Naive thymus-derived CD4-positive, alpha-beta T cell (primary cell): Measurements from ENCODE around the gene ABHD2. TPM values are rescaled to one million over a fixed set of nuclear protein-coding genes. Genes with fewer than 3 reads are reported as not detected.

Experiments
- ATAC-seq: fragments of 150-1000 bp; cut with Tn5 transposase; 2 replicates; pipeline ENCODE4 v1.10.0; 2021; ENCODE audit warnings: mild to moderate bottlenecking, moderate library complexity
- CTCF ChIA-PET: fragments of 350-600 bp; sonication (Branson Sonifier 250); formaldehyde crosslinking; loops from one replicate; lab custom pipeline; 2021; ENCODE audit warnings: antibody characterized with exemption; lab: Charles Lee
- POLR2A ChIA-PET: fragments of 350-600 bp; sonication (Branson Sonifier 250); formaldehyde crosslinking; loops from one replicate; lab custom pipeline; 2021; ENCODE audit warnings: antibody characterized with exemption, inconsistent platforms; lab: Charles Lee
- DNase-seq, 9 donors: peaks; one replicate each; pipeline versions ENCODE4 v3.0.0 to v3.0.0-alpha.2; 2020 to 2022; ENCODE audit warnings: mixed read lengths in 1 of 9
- H3K27ac ChIP-seq: one replicate; pipeline ENCODE4 v1.7.0; 2013; ENCODE audit warnings: mild to moderate bottlenecking, low read depth, low read length, moderate library complexity
- H3K27me3 ChIP-seq, 2 donors: one replicate each; pipeline ENCODE4 v1.7.0; 2013; ENCODE audit warnings: low read length in 2 of 2, mild to moderate bottlenecking in 2 of 2, moderate library complexity in 2 of 2; ENCODE audit not compliant: control insufficient read depth in 2 of 2, insufficient read depth in 2 of 2
- H3K36me3 ChIP-seq, 3 experiments: 1 replicate in 2 of 3; 2 replicates in 1 of 3; pipeline ENCODE4 v1.7.0; 2013; ENCODE audit warnings: low read length in 3 of 3, mild to moderate bottlenecking in 3 of 3, moderate library complexity in 1 of 3; ENCODE audit not compliant: insufficient read depth in 3 of 3, control insufficient read depth in 2 of 3
- H3K4me1 ChIP-seq, 2 donors: one replicate each; pipeline ENCODE4 v1.7.0; 2013; ENCODE audit warnings: low read length in 2 of 2, mild to moderate bottlenecking in 2 of 2, moderate library complexity in 1 of 2; ENCODE audit not compliant: control insufficient read depth in 2 of 2, insufficient read depth in 2 of 2
- H3K4me3 ChIP-seq: 2 replicates; pipeline ENCODE4 v1.7.0; 2013; ENCODE audit warnings: mild to moderate bottlenecking, low read length
- H3K9me3 ChIP-seq, 3 experiments: 1 replicate in 2 of 3; 2 replicates in 1 of 3; pipeline ENCODE4 v1.7.0; 2013; ENCODE audit warnings: low read length in 3 of 3; ENCODE audit not compliant: control insufficient read depth in 2 of 3
- H3K27ac Mint-ChIP-seq, 9 donors: one replicate each; pipeline ENCODE4 v1.8.0; 2020 to 2022; ENCODE audit warnings: mixed read lengths in 9 of 9, mild to moderate bottlenecking in 8 of 9, moderate library complexity in 5 of 9, inconsistent platforms in 2 of 9
- H3K27me3 Mint-ChIP-seq, 5 donors: one replicate each; pipeline ENCODE4 v1.8.0; 2021 to 2022; ENCODE audit warnings: mixed read lengths in 5 of 5, mild to moderate bottlenecking in 1 of 5
- H3K36me3 Mint-ChIP-seq, 5 donors: one replicate each; pipeline ENCODE4 v1.8.0; 2020 to 2022; ENCODE audit warnings: mixed read lengths in 5 of 5, mild to moderate bottlenecking in 3 of 5, inconsistent platforms in 1 of 5
- H3K4me1 Mint-ChIP-seq, 7 donors: one replicate each; pipeline ENCODE4 v1.8.0; 2020 to 2022; ENCODE audit warnings: mixed read lengths in 7 of 7, mild to moderate bottlenecking in 3 of 7, inconsistent platforms in 1 of 7
- H3K4me3 Mint-ChIP-seq, 10 donors: one replicate each; pipeline ENCODE4 v1.8.0; 2020 to 2022; ENCODE audit warnings: mild to moderate bottlenecking in 10 of 10, mixed read lengths in 10 of 10, moderate library complexity in 6 of 10, inconsistent platforms in 2 of 10
- H3K9me3 Mint-ChIP-seq, 11 donors: one replicate each; pipeline ENCODE4 v1.8.0; 2020 to 2022; ENCODE audit warnings: mixed read lengths in 11 of 11, mild to moderate bottlenecking in 4 of 11, inconsistent platforms in 1 of 11, moderate library complexity in 1 of 11
- intact Hi-C, 2 donors: fragments of 100-400 bp; cut with micrococcal nuclease; formaldehyde crosslinking; loops; one replicate each; pipeline ENCODE4 v1.15.1; 2023
- polyA plus RNA-seq, 2 donors: library from polyadenylated mRNA; unstranded; fragments of 300-500 nt; fragmentation: Illumina TruSeq; gene quantifications; one replicate each; pipeline ENCODE4 v1.2.3, GENCODE V29; 2021
- total RNA-seq, 6 experiments: library from RNA in 5 of 6; stranded (reverse) in 5 of 6; gene quantifications; 1 replicate in 5 of 6; 2 replicates in 1 of 6; pipeline ENCODE4 v1.2.3 and lab custom pipeline; 2021 to 2026

Gene ABHD2
- total and polyA plus RNA-seq, 7 experiments from 2014 or later, result 19.4 to 85.0 (median 63.6) TPM

GRCh38 chr15:89071471-89071870 lies 16.8 kb upstream of the ABHD2 start:
- Mint-ChIP-seq H3K4me1 (peaks cover 0 to 15% (median 6%) of the 10 kb centered on the region in 7 donors), H3K9me3 (peaks cover 4 to 25% (median 13%) of the 10 kb centered on the region in 11 donors), H3K27ac (no peak overlapping the region), H3K4me3 (no peak overlapping the region), H3K36me3 (peaks cover 3 to 10% (median 5%) of the 10 kb centered on the region in 5 donors), H3K27me3 (no peaks in the 10 kb centered on the region)
- H3K27ac ChIP-seq, result no peak overlapping the region
- DNase-seq (no peak), ATAC-seq (no peak)
- no peaks in the 10 kb centered on the region for H3K36me3 ChIP-seq
- H3K27me3 ChIP-seq, result no peaks in the 10 kb centered on the region
- H3K4me3 ChIP-seq, result no peak overlapping the region
- H3K4me1 ChIP-seq, result no peaks in the 10 kb centered on the region
- ChIA-PET CTCF (interaction anchor here (0.7 kb wide), 1 partner anchor 74 kb away, joined by 3 read pairs; no protein-coding TSS in a partner anchor), POLR2A (no interaction called here)
- intact Hi-C loops, result no loop called here
- H3K9me3 ChIP-seq, result peaks cover 0 to 14% (median 0%) of the 10 kb centered on the region in 3 experiments

- Mint-ChIP-seq H3K4me3 (no peak overlapping the region), H3K36me3 (peaks cover 0 to 5% (median 3%) of the 10 kb centered on the region in 5 donors), H3K27ac (no peak overlapping the region), H3K4me1 (peaks cover 0 to 15% (median 6%) of the 10 kb centered on the region in 7 donors), H3K27me3 (no peaks in the 10 kb centered on the region), H3K9me3 (peaks cover 0 to 16% (median 5%) of the 10 kb centered on the region in 11 donors)
- H3K27ac ChIP-seq, result no peak overlapping the region
- DNase-seq, result no peak
- peaks cover 0 to 8% (median 0%) of the 10 kb centered on the region in 3 experiments for H3K9me3 ChIP-seq
- H3K36me3 ChIP-seq, result no peaks in the 10 kb centered on the region
- no peak overlapping the region for H3K4me3 ChIP-seq
- no peak for ATAC-seq
- no peaks in the 10 kb centered on the region for H3K27me3 ChIP-seq
- ChIA-PET CTCF (interaction anchor here (0.7 to 1.1 kb wide), 2 partner anchors 9 to 74 kb away, joined by 3 read pairs; no protein-coding TSS in a partner anchor), POLR2A (no interaction called here)
- intact Hi-C loops, result no loop called here
- no peaks in the 10 kb centered on the region for H3K4me1 ChIP-seq
Observed at GRCh38 chr15:89072277-89072869, 15.9 kb upstream of the ABHD2 start.

GRCh38 chr15:89074402-89075012 lies 13.7 kb upstream of the ABHD2 start:
- ATAC-seq, result no peak
- H3K4me1 Mint-ChIP-seq, result peaks cover 0 to 11% (median 0%) of the 10 kb centered on the region in 7 donors
- no peak overlapping the region for H3K4me3 Mint-ChIP-seq
- H3K4me3 ChIP-seq, result no peak overlapping the region
- H3K27ac Mint-ChIP-seq, result peak overlapping the region in 1 of 9 donors; percentile 12
- no peaks in the 10 kb centered on the region for H3K9me3 ChIP-seq
- H3K4me1 ChIP-seq, result no peaks in the 10 kb centered on the region
- no peaks in the 10 kb centered on the region for H3K27me3 ChIP-seq
- no peak overlapping the region for H3K27ac ChIP-seq
- H3K9me3 Mint-ChIP-seq, result peaks cover 0 to 7% (median 0%) of the 10 kb centered on the region in 11 donors
- no peak for DNase-seq
- intact Hi-C loops, result no loop called here
- ChIA-PET POLR2A (no interaction called here), CTCF (interaction anchor here (1.1 kb wide), 1 partner anchor 17 kb away, joined by 3 read pairs; no protein-coding TSS in a partner anchor)
- H3K36me3 ChIP-seq, result no peaks in the 10 kb centered on the region
- no peaks in the 10 kb centered on the region for H3K36me3 Mint-ChIP-seq
- peaks cover 0 to 4% (median 0%) of the 10 kb centered on the region in 5 donors for H3K27me3 Mint-ChIP-seq

- Mint-ChIP-seq H3K36me3 (no peaks in the 10 kb centered on the region), H3K9me3 (peaks cover 0 to 7% (median 0%) of the 10 kb centered on the region in 11 donors), H3K4me1 (peaks cover 0 to 11% (median 0%) of the 10 kb centered on the region in 7 donors), H3K27me3 (peaks cover 0 to 6% (median 0%) of the 10 kb centered on the region in 5 donors), H3K27ac (no peak overlapping the region), H3K4me3 (no peak overlapping the region)
- ATAC-seq, result no peak
- no peaks in the 10 kb centered on the region for H3K36me3 ChIP-seq
- ChIA-PET POLR2A (no interaction called here), CTCF (no interaction called here)
- intact Hi-C loops, result no loop called here
- H3K9me3 ChIP-seq, result no peaks in the 10 kb centered on the region
- H3K4me1 ChIP-seq, result no peaks in the 10 kb centered on the region
- DNase-seq, result no peak
- H3K27ac ChIP-seq, result no peak overlapping the region
- H3K4me3 ChIP-seq, result no peak overlapping the region
- H3K27me3 ChIP-seq, result no peaks in the 10 kb centered on the region
Observed at GRCh38 chr15:89075101-89075640, 13.1 kb upstream of the ABHD2 start.

- Histone ChIP-seq H3K36me3 (no peaks in the 10 kb centered on the region), H3K9me3 (no peaks in the 10 kb centered on the region), H3K4me3 (no peak overlapping the region), H3K27ac (no peak overlapping the region), H3K4me1 (no peaks in the 10 kb centered on the region), H3K27me3 (no peaks in the 10 kb centered on the region)
- H3K27me3 Mint-ChIP-seq, result peaks cover 0 to 7% (median 0%) of the 10 kb centered on the region in 5 donors
- H3K27ac Mint-ChIP-seq, result no peak overlapping the region
- no peaks in the 10 kb centered on the region for H3K36me3 Mint-ChIP-seq
- intact Hi-C loops, result no loop called here
- ATAC-seq (no peak), DNase-seq (no peak)
- CTCF ChIA-PET, result no interaction called here
- H3K4me1 Mint-ChIP-seq, result peaks cover 0 to 11% (median 0%) of the 10 kb centered on the region in 7 donors
- H3K9me3 Mint-ChIP-seq, result peaks cover 0 to 7% (median 0%) of the 10 kb centered on the region in 11 donors
- POLR2A ChIA-PET, result no interaction called here
- H3K4me3 Mint-ChIP-seq, result no peak overlapping the region
Observed at GRCh38 chr15:89075846-89076245, 12.4 kb upstream of the ABHD2 start.

GRCh38 chr15:89077750-89078149 lies 10.5 kb upstream of the ABHD2 start:
- Histone ChIP-seq H3K9me3 (no peaks in the 10 kb centered on the region), H3K27ac (no peak overlapping the region), H3K4me3 (no peak overlapping the region), H3K27me3 (no peaks in the 10 kb centered on the region), H3K36me3 (no peaks in the 10 kb centered on the region), H3K4me1 (no peaks in the 10 kb centered on the region)
- peak overlapping the region in 1 of 9 donors; percentile 14 for H3K27ac Mint-ChIP-seq
- H3K9me3 Mint-ChIP-seq, result peaks cover 0 to 7% (median 0%) of the 10 kb centered on the region in 11 donors
- DNase-seq, result no peak
- CTCF ChIA-PET, result interaction anchor here (0.6 to 1.6 kb wide), 2 partner anchors 21 to 52 kb away, joined by 4 read pairs; no protein-coding TSS in a partner anchor
- intact Hi-C loops, result no loop called here
- peaks cover 0 to 11% (median 0%) of the 10 kb centered on the region in 7 donors for H3K4me1 Mint-ChIP-seq
- no peak for ATAC-seq
- H3K27me3 Mint-ChIP-seq, result peaks cover 0 to 7% (median 0%) of the 10 kb centered on the region in 5 donors
- POLR2A ChIA-PET, result interaction anchor here (0.9 to 1.8 kb wide), 2 partner anchors 10 to 18 kb away, joined by 3 to 7 read pairs; partner anchors contain the start of gene ABHD2
- H3K4me3 Mint-ChIP-seq, result no peak overlapping the region
- H3K36me3 Mint-ChIP-seq, result no peaks in the 10 kb centered on the region
